ENCODE results near the gene NTM.

The NTM gene

DNA sequence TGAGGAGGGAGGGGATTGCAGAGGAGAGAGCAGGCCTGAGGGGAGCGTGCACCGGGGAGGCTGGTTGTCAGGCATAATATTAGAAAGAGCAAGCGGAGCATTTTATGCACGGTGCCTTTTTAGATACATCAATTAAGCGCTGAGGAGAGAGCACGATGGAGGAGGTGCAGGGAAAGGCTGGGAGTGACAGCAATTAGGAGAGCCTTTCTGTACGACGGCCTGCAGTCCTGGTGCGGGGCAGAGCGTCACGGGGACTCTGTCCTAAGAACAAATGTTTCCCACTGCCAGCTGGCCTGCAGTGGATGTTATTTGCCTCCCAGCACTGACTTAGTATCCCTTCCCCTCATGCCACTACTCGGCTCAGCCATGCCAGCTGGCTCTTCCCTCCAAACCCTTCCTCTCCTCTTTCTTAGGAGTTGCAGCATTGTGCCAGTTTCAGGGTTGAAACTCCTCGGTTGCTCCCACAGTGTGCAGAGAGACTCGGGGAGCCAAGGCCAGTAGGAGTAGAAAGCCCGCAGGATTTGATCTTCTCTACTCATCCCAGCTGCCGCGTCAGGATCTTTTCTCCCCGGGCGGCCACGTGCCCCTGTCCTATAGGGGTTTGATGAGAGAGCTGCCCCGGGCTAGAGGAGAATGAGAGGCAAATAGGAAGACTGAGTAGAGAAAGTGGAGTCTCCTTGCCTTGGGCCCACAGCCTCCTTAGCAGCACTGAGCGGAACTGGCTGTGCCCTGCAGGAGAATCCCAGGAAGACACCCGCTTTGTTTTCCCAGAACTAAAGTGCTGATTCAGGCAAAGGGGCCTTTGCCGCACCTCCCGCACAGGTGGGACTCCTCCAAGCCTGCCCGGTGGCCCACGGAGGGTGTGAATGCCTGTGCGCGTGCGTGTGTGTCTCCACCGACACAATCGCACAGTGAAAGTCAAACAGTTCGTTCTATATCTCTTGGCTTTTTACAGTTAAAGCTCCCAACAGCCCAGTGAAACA is 875.3 kb downstream of the NTM start:
- Histone ChIP-seq H3K27me3 (ENCODE audit: control insufficient read depth, insufficient read depth, low read length) (no peaks in the 10 kb centered on the region), H3K36me3 (ENCODE audit: control insufficient read depth, insufficient read depth, low read length) (no peaks in the 10 kb centered on the region), H3K9me3 (ENCODE audit: control insufficient read depth, low read length) (no peaks in the 10 kb centered on the region), H3K27ac (no peak overlapping the region), H3K4me2 (ENCODE audit: low read length) (no peak overlapping the region), H3K4me3 (ENCODE audit: low read depth, low read length) (no peak overlapping the region), H3K4me1 (no peaks in the 10 kb centered on the region), H3K9ac (no peak overlapping the region), H2AFZ (no peak overlapping the region), H3K79me2 (no peaks in the 10 kb centered on the region)
- TF ChIP-seq, protein P1, sequence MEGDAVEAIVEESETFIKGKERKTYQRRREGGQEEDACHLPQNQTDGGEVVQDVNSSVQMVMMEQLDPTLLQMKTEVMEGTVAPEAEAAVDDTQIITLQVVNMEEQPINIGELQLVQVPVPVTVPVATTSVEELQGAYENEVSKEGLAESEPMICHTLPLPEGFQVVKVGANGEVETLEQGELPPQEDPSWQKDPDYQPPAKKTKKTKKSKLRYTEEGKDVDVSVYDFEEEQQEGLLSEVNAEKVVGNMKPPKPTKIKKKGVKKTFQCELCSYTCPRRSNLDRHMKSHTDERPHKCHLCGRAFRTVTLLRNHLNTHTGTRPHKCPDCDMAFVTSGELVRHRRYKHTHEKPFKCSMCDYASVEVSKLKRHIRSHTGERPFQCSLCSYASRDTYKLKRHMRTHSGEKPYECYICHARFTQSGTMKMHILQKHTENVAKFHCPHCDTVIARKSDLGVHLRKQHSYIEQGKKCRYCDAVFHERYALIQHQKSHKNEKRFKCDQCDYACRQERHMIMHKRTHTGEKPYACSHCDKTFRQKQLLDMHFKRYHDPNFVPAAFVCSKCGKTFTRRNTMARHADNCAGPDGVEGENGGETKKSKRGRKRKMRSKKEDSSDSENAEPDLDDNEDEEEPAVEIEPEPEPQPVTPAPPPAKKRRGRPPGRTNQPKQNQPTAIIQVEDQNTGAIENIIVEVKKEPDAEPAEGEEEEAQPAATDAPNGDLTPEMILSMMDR (IDR thresholded peaks at IDR 0.05) = no peak

DNA sequence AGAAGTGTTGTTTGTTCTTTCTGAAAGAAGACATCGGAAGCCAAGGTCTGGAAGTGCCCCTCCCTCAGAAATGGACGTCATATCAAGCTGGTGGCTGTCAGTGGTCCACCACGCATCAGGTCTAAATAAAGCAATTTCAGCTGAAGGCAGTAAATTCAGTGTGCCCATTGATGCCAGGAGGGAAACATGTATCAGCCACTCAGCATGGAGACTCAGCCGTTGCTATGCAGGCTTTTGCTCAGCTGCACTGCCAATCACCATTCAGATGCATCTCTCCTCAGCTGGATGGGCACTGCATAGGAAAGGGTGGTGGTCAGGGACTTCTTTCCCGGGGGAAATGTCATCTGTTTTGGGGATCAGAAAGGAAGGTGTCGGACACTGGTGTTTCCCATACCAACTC is 878.2 kb downstream of the NTM start:
- Histone ChIP-seq H3K36me3 (ENCODE audit: control insufficient read depth, insufficient read depth, low read length) (no peaks in the 10 kb centered on the region), H3K27ac (no peak overlapping the region), H3K27me3 (ENCODE audit: control insufficient read depth, insufficient read depth, low read length) (no peaks in the 10 kb centered on the region), H3K79me2 (no peaks in the 10 kb centered on the region), H2AFZ (no peak overlapping the region), H3K4me3 (ENCODE audit: low read depth, low read length) (no peak overlapping the region), H3K4me2 (ENCODE audit: low read length) (no peak overlapping the region), H3K4me1 (peaks cover 3% of the 10 kb centered on the region), H3K9me3 (ENCODE audit: control insufficient read depth, low read length) (no peaks in the 10 kb centered on the region), H3K9ac (no peak overlapping the region)
- TF ChIP-seq, protein P1 (IDR thresholded peaks at IDR 0.05) = no peak

DNA sequence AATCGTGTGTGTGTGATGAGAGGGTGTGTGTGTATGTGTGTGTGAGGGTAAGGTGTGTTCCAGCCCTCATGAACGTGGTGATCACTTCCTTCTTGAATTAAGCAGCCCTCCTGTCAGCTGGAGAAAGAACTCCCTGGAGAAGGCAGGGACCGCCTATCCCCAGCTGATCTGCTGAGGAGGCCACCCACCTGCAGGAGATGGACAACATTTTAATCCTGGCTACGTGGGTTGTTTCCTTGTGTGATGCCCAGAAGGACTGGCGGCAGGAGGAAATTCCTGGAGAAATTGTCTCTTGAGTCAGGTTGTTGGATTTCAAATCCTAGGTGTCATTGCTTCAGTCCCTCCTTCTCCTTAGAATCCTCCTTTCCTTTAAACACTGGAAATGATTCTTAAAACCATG is 878.8 kb downstream of the NTM start:
- no peak overlapping the region for H3K9ac ChIP-seq
- no peaks in the 10 kb centered on the region for H3K79me2 ChIP-seq
- H3K36me3 ChIP-seq (ENCODE audit: control insufficient read depth, insufficient read depth, low read length) = no peaks in the 10 kb centered on the region
- H3K27me3 ChIP-seq (ENCODE audit: control insufficient read depth, insufficient read depth, low read length) = no peaks in the 10 kb centered on the region
- H3K27ac ChIP-seq = no peak overlapping the region
- no peak overlapping the region for H3K4me3 ChIP-seq (ENCODE audit: low read depth, low read length)
- H3K4me2 ChIP-seq (ENCODE audit: low read length) = no peak overlapping the region
- H2AFZ ChIP-seq = no peak overlapping the region
- no peaks in the 10 kb centered on the region for H3K9me3 ChIP-seq (ENCODE audit: control insufficient read depth, low read length)
- TF ChIP-seq, protein P1 (IDR thresholded peaks at IDR 0.05) = no peak
- peaks cover 3% of the 10 kb centered on the region for H3K4me1 ChIP-seq

DNA sequence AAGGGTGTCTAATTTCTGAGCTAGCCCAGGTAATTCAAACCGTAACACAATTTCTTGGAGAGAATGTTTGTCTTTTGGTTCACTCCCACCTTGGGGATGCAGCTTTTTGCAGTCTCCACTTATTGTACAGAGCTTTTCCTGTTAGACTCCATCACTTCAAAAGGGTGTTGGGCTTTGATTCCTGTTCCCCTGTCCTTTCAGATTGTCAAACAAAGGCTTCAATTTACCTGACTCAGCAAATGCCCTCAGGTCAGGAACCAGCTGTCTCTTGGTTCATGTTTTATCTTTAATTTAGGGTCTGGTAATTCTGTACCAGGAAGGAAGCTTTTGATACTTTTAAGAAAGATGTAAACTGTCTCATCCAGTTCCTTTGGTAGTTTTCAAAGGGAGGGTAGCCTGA is 880.6 kb downstream of the NTM start:
- no peak overlapping the region for H3K4me2 ChIP-seq (ENCODE audit: low read length)
- H3K79me2 ChIP-seq = no peaks in the 10 kb centered on the region
- H2AFZ ChIP-seq = no peak overlapping the region
- no peak overlapping the region for H3K27ac ChIP-seq
- H3K9me3 ChIP-seq (ENCODE audit: control insufficient read depth, low read length) = no peaks in the 10 kb centered on the region
- no peaks in the 10 kb centered on the region for H3K27me3 ChIP-seq (ENCODE audit: control insufficient read depth, insufficient read depth, low read length)
- H3K4me1 ChIP-seq = peaks cover 3% of the 10 kb centered on the region
- TF ChIP-seq, protein P1 (IDR thresholded peaks at IDR 0.05) = no peak
- H3K9ac ChIP-seq = no peak overlapping the region
- H3K4me3 ChIP-seq (ENCODE audit: low read depth, low read length) = no peak overlapping the region
- no peaks in the 10 kb centered on the region for H3K36me3 ChIP-seq (ENCODE audit: control insufficient read depth, insufficient read depth, low read length)

All from parathyroid adenoma (tissue), 2 donors.